SK-N-SH treated with all-trans-retinoic acid at 6 μM for 48 hours (cell line): Measurements from ENCODE around the gene KIRREL3.

Experiments used
- ATAC-seq: fragments of 200-7000 bp; cut with Tn5 transposase; 3 replicates; pipeline ENCODE4 v1.9.1; 2020; ENCODE audit warnings: mild to moderate bottlenecking, moderate library complexity
- ARNTL ChIP-seq: fragments of 450-650 bp; formaldehyde crosslinking; IDR thresholded peaks from 2 replicates; pipeline ENCODE4 v1.5.0; 2020; ENCODE audit warnings: low read depth, mild to moderate bottlenecking, moderate library complexity, borderline replicate concordance
- CREB5 ChIP-seq: fragments of 250-450 bp; sonication (Bioruptor Pico); IDR thresholded peaks from 2 replicates; pipeline ENCODE4 v1.5.1; 2020; ENCODE audit warnings: low read depth, mild to moderate bottlenecking, moderate library complexity
- CSDC2 ChIP-seq: fragments of 250-450 bp; sonication (Bioruptor Pico); IDR thresholded peaks from 2 replicates; pipeline ENCODE4 v1.5.0; 2020; ENCODE audit warnings: mild to moderate bottlenecking, moderate library complexity
- CSRNP3 ChIP-seq: fragments of 250-450 bp; sonication (Bioruptor Pico); IDR thresholded peaks from 2 replicates; pipeline ENCODE4 v1.5.1; 2021; ENCODE audit warnings: mild to moderate bottlenecking, moderate library complexity
- ESRRG ChIP-seq: fragments of 250-450 bp; sonication (Bioruptor Pico); IDR thresholded peaks from 2 replicates; pipeline ENCODE4 v1.6.1; 2021; ENCODE audit warnings: mild to moderate bottlenecking
- GLIS3 ChIP-seq: fragments of 250-450 bp; sonication (Bioruptor Pico); IDR thresholded peaks from 2 replicates; pipeline ENCODE4 v1.5.0; 2020; ENCODE audit warnings: mild to moderate bottlenecking, moderate library complexity
- ISL1 ChIP-seq: fragments of 250-450 bp; sonication (Bioruptor Pico); IDR thresholded peaks from 2 replicates; pipeline ENCODE4 v2.1.2; 2022; ENCODE audit warnings: mild to moderate bottlenecking, moderate library complexity
- OSR1 ChIP-seq: fragments of 250-450 bp; sonication (Bioruptor Pico); IDR thresholded peaks from 2 replicates; pipeline ENCODE4 v1.8.0; 2022; ENCODE audit warnings: moderate library complexity, mild to moderate bottlenecking, inconsistent platforms
- PATZ1 ChIP-seq: fragments of 250-450 bp; sonication (Bioruptor Pico); IDR thresholded peaks from 2 replicates; pipeline ENCODE4 v1.8.0; 2020; ENCODE audit warnings: mild to moderate bottlenecking, moderate library complexity, borderline replicate concordance
- PPARA ChIP-seq: fragments of 250-450 bp; sonication (Bioruptor Pico); IDR thresholded peaks from 2 replicates; pipeline ENCODE4 v1.5.0; 2020; ENCODE audit warnings: mild to moderate bottlenecking, borderline replicate concordance
- TCF4 ChIP-seq: fragments of 250-450 bp; sonication (Bioruptor Pico); IDR thresholded peaks from 2 replicates; pipeline ENCODE4 v1.8.0; 2021; ENCODE audit warnings: mild to moderate bottlenecking, moderate library complexity, borderline replicate concordance
- TOX ChIP-seq: fragments of 250-450 bp; sonication (Bioruptor Pico); IDR thresholded peaks from 2 replicates; pipeline ENCODE4 v1.8.0; 2021; ENCODE audit warnings: mild to moderate bottlenecking, moderate library complexity, borderline replicate concordance
- TSHZ2 ChIP-seq: fragments of 250-450 bp; sonication (Bioruptor Pico); IDR thresholded peaks from 2 replicates; pipeline ENCODE4 v1.5.0; 2020; ENCODE audit warnings: mild to moderate bottlenecking, moderate library complexity
- ZC3H10 ChIP-seq: fragments of 250-450 bp; sonication (Bioruptor Pico); IDR thresholded peaks from 2 replicates; pipeline ENCODE4 v1.5.1; 2021; ENCODE audit warnings: mild to moderate bottlenecking, moderate library complexity
- ZFP30 ChIP-seq: fragments of 450-650 bp; formaldehyde crosslinking; IDR thresholded peaks from 2 replicates; pipeline ENCODE4 v1.5.0; 2022; ENCODE audit warnings: mild to moderate bottlenecking, moderate library complexity
- ZNF565 ChIP-seq: fragments of 450-650 bp; formaldehyde crosslinking; conservative IDR thresholded peaks from 2 replicates; pipeline ENCODE4 v1.5.0; 2020; ENCODE audit warnings: low read depth, mild to moderate bottlenecking, moderate library complexity
- ZNF70 ChIP-seq: fragments of 450-650 bp; formaldehyde crosslinking; IDR thresholded peaks from 2 replicates; pipeline ENCODE4 v1.5.0; 2020; ENCODE audit warnings: mild to moderate bottlenecking, moderate library complexity

The KIRREL3 gene

GRCh38 chr11:127034973-127035372 is 34.4 kb upstream of the KIRREL3 start:
- no peak for ATAC-seq
- TF ChIP-seq CREB5 (CRISPR knock-in tag) (no peak), ZNF565 (CRISPR knock-in tag) (no peak)
- TF ChIP-seq, all 23 proteins: peak for 0

- no peak for TF ChIP-seq CSDC2 (CRISPR knock-in tag)
- TF ChIP-seq ARNTL (CRISPR knock-in tag), result no peak
- no peak for TF ChIP-seq PPARA (CRISPR knock-in tag)
- TF ChIP-seq ZNF70 (CRISPR knock-in tag), result no peak
- TF ChIP-seq GLIS3 (CRISPR knock-in tag), result no peak
- no peak for TF ChIP-seq TSHZ2
- no peak for TF ChIP-seq TCF4 (CRISPR knock-in tag)
- TF ChIP-seq OSR1, result no peak
- no peak for TF ChIP-seq ZFP30
- TF ChIP-seq CREB5 (CRISPR knock-in tag), result no peak
- no peak for TF ChIP-seq ISL1
- no peak for TF ChIP-seq ESRRG (CRISPR knock-in tag)
- no peak for TF ChIP-seq CSRNP3 (CRISPR knock-in tag)
- no peak for TF ChIP-seq PATZ1
- no peak for ATAC-seq
Measured at GRCh38 chr11:127028648-127029047, 28.1 kb upstream of the KIRREL3 start.

GRCh38 chr11:127027789-127028188 is 27.2 kb upstream of the KIRREL3 start:
- no peak for ATAC-seq
- TF ChIP-seq OSR1 (no peak), ZC3H10 (CRISPR knock-in tag) (no peak), ZFP30 (no peak)

- no peak for TF ChIP-seq PPARA (CRISPR knock-in tag)
- TF ChIP-seq PATZ1, result no peak
- TF ChIP-seq ESRRG (CRISPR knock-in tag), result no peak
- no peak for TF ChIP-seq TOX (CRISPR knock-in tag)
- no peak for ATAC-seq
Measured at GRCh38 chr11:127027000-127027399, 26.4 kb upstream of the KIRREL3 start.
